IMR-90 (cell line): ENCODE measurements around the gene ALCAM.

Source experiments
- CTCF ChIP-seq: conservative IDR thresholded peaks from 2 replicates; pipeline ENCODE4 v1.5.1; 2012; ENCODE audit warnings: mild to moderate bottlenecking, low read depth, low read length, improper control_type of control experiment
- MAZ ChIP-seq: IDR thresholded peaks from 2 replicates; pipeline ENCODE4 v1.6.1; 2012; ENCODE audit warnings: low read depth, mild to moderate bottlenecking, low read length, improper control_type of control experiment, moderate library complexity, borderline replicate concordance
- POLR2A ChIP-seq: IDR thresholded peaks from 2 replicates; pipeline ENCODE4 v1.6.1; 2012; ENCODE audit warnings: mild to moderate bottlenecking, low read depth, low read length
- RFX5 ChIP-seq: IDR thresholded peaks from 2 replicates; pipeline ENCODE4 v1.8.0; 2012; ENCODE audit warnings: low read depth, mild to moderate bottlenecking, low read length, moderate library complexity

GRCh38 chr3:105435277-105435676, 68.6 kb downstream of the ALCAM start:
- TF ChIP-seq POLR2A (no peak), CTCF (no peak), MAZ (no peak), RFX5 (no peak)
